ENCODE results near the gene HACE1.

DNA sequence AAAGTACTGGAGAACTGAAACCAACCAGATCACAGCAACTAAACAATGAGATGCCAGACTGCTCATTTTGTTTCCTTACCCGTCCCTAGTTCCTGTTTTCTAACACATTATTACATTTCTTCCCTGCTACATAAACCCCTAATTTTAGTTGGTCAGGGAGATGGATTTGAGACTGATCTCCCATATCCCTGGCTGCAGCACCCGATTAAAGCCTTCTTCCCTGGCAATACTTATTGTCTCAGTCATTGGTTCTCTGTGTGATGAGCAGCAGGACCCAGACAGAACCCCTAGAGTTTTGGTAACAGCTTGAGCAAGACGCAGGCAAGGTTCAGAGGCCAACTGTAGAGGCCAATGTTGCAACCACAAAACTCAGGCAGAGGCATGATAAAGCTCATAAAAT, 28.3 kb upstream of the HACE1 start:
- no peak for TF ChIP-seq CTCF (IDR thresholded peaks at IDR 0.05)
- TF ChIP-seq POLR2A (IDR thresholded peaks at IDR 0.05) = no peak
